ENCODE measurements around the gene ZNF573.
"Not testable (repeated sequence)": the region's sequence is repeated elsewhere in the genome, so short reads cannot be mapped to it uniquely, and the experiment has no call there.

Gene ZNF573

GRCh38 chr19:37779127-37780005 is at the start of gene ZNF573:
TSS of gene ZNF573 (minus strand) at chr19:37779586. CDS start at chr19:37773729, 5,857 bp downstream.
- DNase-seq: peak; percentile 45 to 90 (median 78)

- peak in 54 of 56 donors; percentile 10 to 82 (median 58) for DNase-seq
Observed at GRCh38 chr19:37817180-37817981, 38.0 kb upstream of the ZNF573 start.

- DNase-seq: not testable (repeated sequence)
Observed at GRCh38 chr19:37815611-37816010, 36.2 kb upstream of the ZNF573 start.

- no peak for DNase-seq
Observed at GRCh38 chr19:37813340-37813739, 34.0 kb upstream of the ZNF573 start.

GRCh38 chr19:37809366-37809765 is 30.0 kb upstream of the ZNF573 start:
- no peak for DNase-seq

- no peak for DNase-seq
Observed at GRCh38 chr19:37803249-37803840, 24.0 kb upstream of the ZNF573 start.

- no peak for DNase-seq
Observed at GRCh38 chr19:37790244-37790925, 11.0 kb upstream of the ZNF573 start.

GRCh38 chr19:37778613-37779126 is 716 bp downstream of the ZNF573 start:
- DNase-seq: peak in 3 of 56 donors; percentile 11 to 48 (median 22)

- DNase-seq: no peak
Observed at GRCh38 chr19:37770985-37771384, 8.4 kb downstream of the ZNF573 start.

GRCh38 chr19:37763488-37763887 is 15.9 kb downstream of the ZNF573 start:
- no peak for DNase-seq

GRCh38 chr19:37757683-37758082 is 21.7 kb downstream of the ZNF573 start:
- not testable (repeated sequence) for DNase-seq

- no peak for DNase-seq
Observed at GRCh38 chr19:37738371-37738770, 41.0 kb downstream of the ZNF573 start.

GRCh38 chr19:37725181-37725580 is 54.2 kb downstream of the ZNF573 start:
- no peak for DNase-seq

- no peak for DNase-seq
Observed at GRCh38 chr19:37719927-37720265, 59.5 kb downstream of the ZNF573 start.

GRCh38 chr19:37719111-37719926 is 60.1 kb downstream of the ZNF573 start, which contains the start of gene ZNF607:
TSS of gene ZNF607 (minus strand) at chr19:37719761. CDS start at chr19:37711618, 8,143 bp downstream.
- DNase-seq: peak; percentile 25 to 92 (median 80)

GRCh38 chr19:37718304-37718703 is 61.1 kb downstream of the ZNF573 start:
- DNase-seq: peak in 1 of 56 donors; percentile 1

GRCh38 chr19:37716140-37716539 is 63.2 kb downstream of the ZNF573 start:
- no peak for DNase-seq

GRCh38 chr19:37706052-37706605 is 73.3 kb downstream of the ZNF573 start:
- no peak for DNase-seq

GRCh38 chr19:37699057-37699456 is 80.3 kb downstream of the ZNF573 start:
- no peak for DNase-seq

GRCh38 chr19:37698216-37698615 is 81.2 kb downstream of the ZNF573 start:
- DNase-seq: no peak

Data from amygdala (tissue), 56 donors.